ENCODE results near the gene MOCS1.

The MOCS1 gene

GRCh38 chr6:39923394-39923793 lies 10.9 kb downstream of the MOCS1 start:
- no peak for DNase-seq

DNA sequence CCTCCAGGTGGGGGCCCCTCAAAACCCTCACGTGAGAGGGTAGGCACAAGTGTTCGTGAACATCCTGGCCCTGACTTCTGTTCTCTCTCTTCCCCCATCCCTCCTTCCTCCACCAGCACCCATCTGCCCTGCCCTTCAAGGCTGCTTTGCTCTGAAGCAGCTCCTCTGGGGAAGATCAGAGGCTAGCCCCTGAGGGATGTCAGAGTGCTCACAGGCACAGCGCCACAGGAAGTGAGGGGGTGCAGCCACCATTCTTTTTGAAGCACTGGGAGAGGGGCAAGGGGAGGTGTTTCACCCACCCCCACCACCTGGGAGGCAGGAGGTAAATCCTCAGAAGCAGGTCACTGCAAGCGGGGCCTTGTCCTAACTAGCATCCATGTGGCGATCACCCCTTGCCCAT lies 11.4 kb downstream of the MOCS1 start:
- no peak for DNase-seq

DNA sequence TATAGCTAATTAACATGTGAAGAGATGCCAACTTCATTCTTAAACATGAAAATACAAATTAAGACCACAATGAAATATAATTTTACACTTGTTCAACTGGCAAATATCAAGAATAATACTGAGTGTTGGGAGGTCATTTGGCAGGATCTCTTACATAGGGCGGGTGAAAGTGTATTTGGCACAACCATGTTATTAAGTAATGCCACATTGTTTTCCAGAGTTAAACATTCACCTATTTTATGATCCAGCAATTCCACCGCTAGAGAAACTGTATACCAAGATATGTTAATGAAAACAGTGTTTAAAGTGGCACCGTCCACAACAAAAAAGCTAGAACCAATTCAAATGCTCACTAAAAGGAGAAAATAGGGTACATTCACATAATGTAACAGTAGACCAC lies 14.1 kb downstream of the MOCS1 start:
- no peak for DNase-seq

- no peak for DNase-seq
Observed at GRCh38 chr6:39918831-39919230, 15.4 kb downstream of the MOCS1 start.

DNA sequence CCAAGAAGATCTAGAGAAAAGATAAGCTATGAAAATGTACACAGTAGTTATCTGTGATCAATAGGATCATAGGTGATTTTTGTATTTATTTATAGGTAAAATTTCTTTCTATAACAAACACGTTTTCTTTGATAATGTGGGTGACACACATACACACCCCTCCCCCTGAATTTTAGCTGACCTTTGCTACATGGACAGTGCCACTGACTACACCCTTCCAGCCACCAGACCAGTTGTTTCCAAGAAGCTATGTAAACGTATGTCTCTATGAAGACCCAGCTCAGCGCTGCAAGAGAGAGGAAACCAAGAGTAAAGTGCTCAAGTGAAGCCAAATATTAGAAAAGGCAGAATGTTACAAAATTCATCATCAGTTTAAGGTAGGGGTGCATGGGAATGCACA lies 16.3 kb downstream of the MOCS1 start:
- DNase-seq: no peak

DNA sequence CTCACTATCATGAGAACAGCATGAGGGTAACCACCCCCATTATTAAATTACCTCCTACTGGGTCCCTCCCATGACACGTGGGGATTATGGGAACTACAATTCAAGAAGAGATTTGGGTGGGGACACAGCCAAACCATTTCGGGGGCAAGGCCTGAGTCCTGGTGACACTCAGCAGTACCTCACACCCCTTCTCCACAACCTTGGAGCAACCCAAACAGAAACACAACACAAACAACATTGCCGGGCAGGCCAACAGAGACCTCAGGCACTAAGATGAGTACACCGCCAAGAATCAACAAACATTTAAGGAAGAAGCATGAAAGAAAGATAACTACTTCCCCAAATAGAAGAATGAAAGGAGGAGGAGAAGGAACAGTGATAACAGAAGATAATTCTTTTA lies 16.9 kb downstream of the MOCS1 start:
- DNase-seq: no peak

GRCh38 chr6:39915866-39916265 lies 18.4 kb downstream of the MOCS1 start:
- no peak for DNase-seq

DNA sequence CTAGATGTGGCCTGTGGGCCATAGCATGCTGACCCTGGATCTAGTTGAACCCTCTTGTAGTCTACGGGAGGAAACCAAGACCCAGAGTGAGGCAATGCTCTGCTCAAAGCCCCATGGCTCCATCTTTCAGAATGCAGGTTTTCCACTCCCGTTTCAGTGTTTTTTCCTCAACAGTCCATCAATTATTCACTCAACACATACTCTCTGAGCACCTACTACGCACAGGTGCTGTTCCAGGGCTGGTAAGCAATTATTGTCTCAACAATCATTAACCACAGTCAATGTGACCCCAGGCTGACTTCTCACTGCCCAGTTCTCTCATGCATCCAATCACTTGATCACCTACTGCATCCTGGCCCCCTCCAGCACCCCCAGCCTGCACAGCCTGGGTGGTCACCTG lies 20.0 kb downstream of the MOCS1 start:
- DNase-seq: no peak

DNA sequence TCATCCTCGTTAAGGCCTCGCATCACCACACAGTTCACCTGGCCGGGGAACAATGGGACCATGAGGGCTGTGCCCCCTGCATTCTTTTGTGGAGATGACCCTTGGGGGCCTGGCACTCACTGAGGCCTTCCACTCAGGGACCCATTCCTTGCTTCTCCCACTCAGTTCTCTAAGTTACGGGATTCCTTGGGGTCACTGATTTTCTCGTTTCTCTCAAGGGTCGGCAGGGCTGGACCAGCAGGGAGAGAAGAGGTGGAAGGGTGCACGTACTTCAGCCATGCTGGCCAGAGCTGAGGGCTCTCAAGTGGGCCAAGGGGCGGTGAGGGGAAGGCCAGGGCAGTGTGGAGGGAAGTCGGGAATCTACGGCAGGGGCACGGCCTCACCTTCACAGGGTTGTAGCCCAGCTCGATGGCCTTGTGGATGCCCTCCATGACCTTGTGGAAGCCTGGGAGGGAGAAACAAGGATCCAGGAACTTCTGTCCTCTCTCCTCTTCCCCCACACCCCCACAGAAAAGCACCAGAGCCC lies 20.8 kb downstream of the MOCS1 start:
- no peak for DNase-seq

DNA sequence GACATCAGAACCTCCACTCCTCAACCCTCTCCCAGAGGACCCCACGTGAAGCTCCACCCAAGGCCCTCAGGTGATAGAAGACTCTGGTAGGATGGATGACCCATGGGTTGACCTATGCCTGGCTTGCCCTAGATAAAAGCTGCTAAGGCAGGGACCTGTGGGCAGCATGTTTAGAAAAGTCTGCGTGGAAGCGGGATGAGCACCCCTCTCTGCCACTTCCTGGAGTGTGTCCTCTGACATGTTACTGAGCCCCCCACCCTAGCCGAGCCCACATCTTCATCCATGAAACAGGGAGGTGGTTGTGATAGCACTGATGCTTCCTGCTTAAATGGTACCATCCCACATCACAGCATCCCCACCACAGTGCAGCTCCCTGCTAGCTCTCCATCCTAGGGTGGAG lies 21.8 kb downstream of the MOCS1 start:
- no peak for DNase-seq

DNA sequence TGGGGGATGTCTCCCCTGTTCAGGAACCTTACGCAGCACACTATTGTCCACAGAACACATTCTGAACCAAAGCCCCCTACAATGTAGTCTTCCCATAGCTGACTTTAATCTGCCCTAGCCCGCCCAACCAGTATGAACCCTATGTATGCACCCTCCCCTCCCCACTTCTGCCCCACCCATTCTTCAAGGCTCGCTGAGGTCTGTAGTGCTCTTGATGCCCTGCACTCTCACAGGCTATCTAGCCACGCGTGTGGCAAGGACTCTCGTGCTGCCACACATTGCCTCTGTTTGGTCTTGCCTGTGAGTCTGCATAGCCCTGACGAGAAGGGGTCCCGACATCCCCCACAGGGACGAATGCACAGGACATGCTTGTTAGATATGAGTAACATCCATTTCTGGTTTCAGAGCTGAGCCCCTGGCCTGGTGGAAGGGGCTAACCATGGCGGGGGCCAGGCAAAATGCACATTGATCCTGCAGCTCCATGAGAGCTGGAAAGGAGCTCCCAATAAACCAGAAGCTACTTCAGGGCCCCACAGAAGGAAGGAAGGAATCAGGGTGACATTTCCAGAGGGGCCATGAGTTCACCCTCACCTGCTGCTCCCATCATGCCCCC lies 22.6 kb downstream of the MOCS1 start:
- no peak for DNase-seq

- no peak for DNase-seq
Observed at GRCh38 chr6:39910744-39911143, 23.5 kb downstream of the MOCS1 start.

- no peak for DNase-seq
Observed at GRCh38 chr6:39910164-39910563, 24.1 kb downstream of the MOCS1 start.

DNA sequence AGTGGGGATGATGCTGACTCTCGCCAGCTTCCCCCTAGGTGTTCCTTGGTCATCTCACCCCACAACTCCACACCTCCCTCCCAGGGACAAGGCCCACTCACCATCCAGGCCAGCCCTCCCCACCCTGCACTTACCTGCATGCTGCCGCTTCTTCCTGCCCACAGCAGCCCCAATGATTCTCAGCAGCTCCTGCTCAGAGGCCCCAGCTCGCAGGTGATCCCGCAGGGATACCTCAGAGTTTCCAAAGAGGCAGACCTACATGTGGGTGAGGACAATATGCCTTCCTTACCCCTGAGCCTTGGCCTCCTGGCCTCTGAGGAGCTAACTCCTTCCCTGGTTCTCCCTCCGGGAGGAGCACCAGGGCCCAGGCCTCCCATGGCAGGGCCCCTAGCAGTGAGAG lies 24.6 kb downstream of the MOCS1 start:
- no peak for DNase-seq

- no peak for DNase-seq
Observed at GRCh38 chr6:39908838-39909583, 25.3 kb downstream of the MOCS1 start.

- no peak for DNase-seq
Observed at GRCh38 chr6:39907871-39908575, 26.2 kb downstream of the MOCS1 start.

DNA sequence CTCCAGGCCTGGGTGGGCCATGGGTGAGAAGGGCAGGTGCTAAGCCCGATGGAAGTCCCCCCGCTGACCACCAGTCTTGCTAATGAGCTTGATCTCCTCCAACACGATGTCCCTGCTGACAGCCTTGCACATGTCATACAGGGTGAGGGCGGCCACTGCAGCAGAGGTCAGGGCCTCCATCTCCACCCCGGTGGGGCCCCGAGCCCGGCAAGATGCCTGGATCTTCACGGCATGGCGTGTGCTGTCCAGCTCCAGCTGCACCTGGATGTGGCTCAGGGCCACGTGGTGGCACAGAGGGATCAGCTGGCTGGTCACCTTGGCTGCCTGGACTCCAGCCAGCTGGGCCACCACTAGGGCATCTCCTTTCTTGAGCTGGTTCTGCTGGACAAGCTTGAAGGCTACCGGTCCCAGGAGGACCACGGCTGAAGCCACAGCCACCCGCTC lies 27.9 kb downstream of the MOCS1 start:
- no peak for DNase-seq

GRCh38 chr6:39905640-39905975 lies 28.7 kb downstream of the MOCS1 start:
- DNase-seq: no peak

DNA sequence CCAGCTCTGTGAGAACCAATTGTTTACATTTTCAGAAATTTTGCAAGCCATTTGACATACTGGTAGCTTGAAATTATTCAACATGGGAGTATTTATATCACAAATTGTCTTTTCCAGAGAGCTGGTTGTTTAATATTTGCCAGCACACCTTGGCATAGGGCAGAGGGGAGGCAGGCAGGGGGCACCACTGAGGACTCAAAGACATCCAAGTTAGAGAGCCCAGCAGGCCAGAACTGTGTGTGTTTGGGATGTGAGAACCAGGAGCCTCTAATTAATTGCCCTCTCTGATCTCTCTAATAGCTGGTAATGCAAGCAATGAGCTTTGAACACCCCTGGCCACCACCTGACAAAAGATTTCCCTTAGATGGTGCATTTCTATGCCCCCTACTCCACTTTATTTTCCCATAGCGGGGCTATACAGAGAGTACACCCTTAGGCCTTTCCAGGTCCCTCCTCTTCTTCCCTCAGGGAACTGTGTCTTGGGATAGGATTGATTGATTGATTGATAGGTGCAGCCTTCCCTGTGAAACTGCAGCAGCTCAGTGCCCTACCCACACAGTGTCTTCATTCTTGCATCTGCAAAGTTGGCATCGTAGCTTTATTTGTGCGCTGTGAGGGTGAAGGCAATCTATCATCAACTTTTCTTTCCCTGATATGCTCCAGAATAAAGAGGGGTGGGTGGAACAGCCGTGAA lies 29.2 kb downstream of the MOCS1 start:
- no peak for DNase-seq

DNA sequence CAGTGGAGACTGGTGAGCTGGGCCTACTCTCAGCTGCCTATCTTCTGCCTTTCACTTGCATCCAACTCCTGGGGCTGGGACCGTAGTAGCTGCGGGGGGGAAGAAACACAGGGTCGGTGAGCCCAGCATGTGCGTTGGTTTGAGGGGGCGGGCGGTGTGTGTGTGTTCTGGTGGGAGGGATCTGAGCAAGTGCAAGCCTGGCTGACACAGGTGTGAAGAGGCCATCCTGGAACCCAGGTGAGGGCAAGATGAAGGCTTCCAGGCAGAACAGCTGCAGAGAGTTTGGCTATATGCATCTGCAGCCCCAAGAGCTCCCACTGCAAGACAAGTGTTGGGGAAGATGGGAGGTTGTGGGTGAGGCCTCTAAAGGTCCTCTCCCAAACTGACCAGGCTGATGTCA lies 30.6 kb downstream of the MOCS1 start:
- DNase-seq: no peak

DNA sequence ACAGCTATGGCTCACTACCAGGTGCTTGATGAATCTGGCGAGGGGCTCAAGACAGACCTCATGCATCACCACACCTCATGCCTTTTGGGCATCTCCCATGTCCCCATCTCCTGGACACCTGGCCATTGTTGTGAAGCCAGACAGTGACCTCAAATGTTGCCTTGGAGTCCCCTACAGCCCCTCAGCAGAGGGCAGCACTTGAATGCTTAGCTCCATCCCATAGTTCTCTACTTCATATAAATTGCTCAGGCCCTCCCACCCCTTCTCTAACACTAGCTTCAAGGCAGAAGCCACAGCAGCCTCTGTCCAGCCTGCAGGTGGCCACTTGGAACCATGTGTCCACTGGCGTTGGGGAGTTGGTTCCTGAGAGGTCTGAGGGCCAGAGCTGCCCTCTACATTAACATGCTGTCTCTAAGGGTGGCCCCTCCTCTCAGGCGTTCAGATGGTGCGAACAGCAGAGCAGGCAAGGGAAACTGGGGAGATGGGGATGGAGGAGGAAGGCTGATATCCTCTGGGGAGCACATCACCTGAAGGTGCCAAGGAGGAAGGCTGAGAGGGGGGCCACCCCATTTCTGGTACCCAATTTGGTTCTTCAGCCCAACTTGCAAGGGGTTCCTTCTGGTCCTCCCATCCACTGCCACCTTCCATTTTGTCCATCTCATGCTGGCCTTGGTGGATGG lies 31.3 kb downstream of the MOCS1 start:
- DNase-seq: no peak

DNA sequence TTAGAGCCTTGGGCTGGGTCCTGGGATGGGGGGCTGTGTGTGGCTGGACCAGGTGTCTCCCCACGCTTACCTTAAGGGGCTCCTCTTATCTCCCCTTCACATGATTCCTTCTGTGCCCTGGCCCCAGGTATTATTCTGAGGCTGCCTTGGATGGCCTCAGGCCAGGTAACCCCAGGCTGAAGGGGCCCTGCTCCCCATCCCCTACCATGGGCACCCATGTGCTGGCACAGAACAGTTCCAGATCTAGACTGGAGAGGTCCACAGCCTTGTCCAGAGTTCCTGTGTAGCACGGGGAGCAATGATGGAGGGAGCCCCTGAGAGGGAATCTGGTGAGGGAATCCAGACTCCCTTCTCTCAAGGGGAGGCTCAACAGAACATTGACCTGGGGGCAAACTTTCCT lies 32.1 kb downstream of the MOCS1 start:
- no peak for DNase-seq

GRCh38 chr6:39901670-39902069 lies 32.6 kb downstream of the MOCS1 start:
- DNase-seq: no peak
